HG03025 (cell line): ENCODE data around the gene ZYG11B.
"Not testable (repeated sequence)": the region's sequence is repeated elsewhere in the genome, so short reads cannot be mapped to it uniquely, and the experiment has no call there.

ENCODE experiments used
- ATAC-seq: cut with Tn5 transposase; IDR thresholded peaks from one replicate; pipeline ENCODE4 v1.9.1; 2021; ENCODE audit warnings: mild to moderate bottlenecking, moderate library complexity; ENCODE audit not compliant: unreplicated experiment, low FRiP score

ZYG11B gene

GRCh38 chr1:52706941-52707926 lies 19.0 kb upstream of the ZYG11B start:
- no peak for ATAC-seq

GRCh38 chr1:52707927-52708655 lies 18.2 kb upstream of the ZYG11B start:
- ATAC-seq = no peak

DNA sequence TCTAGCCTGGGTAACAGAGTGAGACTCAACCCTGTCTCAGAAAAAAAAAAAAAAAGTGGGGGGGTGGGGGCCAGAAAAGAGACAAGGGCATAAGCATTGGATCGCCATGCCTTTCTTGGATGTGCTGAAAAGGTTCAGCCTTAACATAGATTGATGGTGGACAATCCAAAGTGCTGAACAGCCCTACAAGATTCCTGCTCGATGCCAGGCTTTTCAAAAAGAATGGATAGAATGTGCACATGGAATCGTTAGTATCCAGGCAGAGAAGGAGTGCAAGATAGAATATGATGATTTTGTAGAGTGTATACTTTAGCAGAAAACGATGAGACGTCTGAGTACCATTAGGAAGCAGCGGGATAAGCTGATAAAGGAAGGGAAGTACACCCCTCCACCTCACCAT lies 17.2 kb upstream of the ZYG11B start:
- ATAC-seq = no peak

- ATAC-seq = no peak
These were observed 12.7 kb upstream of the ZYG11B start for GRCh38 chr1:52713590-52713989.

- ATAC-seq = not testable (repeated sequence)
These were observed 11.0 kb upstream of the ZYG11B start for GRCh38 chr1:52715296-52715695.

GRCh38 chr1:52723260-52723659 lies 3.0 kb upstream of the ZYG11B start:
- no peak for ATAC-seq

DNA sequence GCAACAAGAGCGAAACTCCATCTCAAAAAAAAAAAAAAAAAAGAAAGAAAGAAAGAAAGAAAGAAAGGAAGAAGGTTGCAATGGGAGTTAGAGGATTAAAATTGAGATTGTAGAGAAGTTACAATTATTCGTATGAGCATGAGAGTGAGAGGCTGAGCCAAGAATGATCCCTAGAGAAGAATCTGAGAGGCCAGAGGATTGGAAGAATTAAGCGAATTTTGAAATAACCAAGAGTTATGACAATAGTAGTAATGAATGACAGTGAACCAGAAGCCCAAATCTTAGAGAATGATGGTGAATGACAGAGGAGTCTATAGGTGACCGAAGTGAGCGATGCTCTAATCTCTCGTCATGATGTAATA lies 369 bp upstream of the ZYG11B start:
- no peak for ATAC-seq

DNA sequence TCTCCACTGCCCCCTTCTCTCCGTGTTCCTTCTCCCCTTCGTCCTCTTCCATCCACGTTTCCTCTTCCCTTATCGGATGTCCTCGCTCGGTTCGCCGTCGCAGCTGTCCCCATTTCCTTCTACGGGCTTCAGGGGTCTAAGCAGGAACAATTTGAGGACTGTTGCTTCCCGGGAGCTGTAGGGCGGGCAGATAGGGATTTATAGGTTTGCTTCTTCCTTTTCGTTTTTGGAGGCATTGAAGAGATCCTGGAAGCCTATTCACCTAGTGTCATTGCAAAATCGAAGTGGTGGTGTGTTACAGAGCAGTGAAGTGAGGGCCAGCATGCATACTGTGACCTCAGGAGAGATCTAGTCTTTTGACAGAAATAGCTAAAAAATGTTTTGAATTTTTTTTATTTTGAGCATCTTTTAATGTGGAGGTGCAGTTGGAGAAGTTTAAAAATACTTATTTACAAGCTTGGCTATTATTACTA lies 897 bp downstream of the ZYG11B start:
- ATAC-seq = no peak

DNA sequence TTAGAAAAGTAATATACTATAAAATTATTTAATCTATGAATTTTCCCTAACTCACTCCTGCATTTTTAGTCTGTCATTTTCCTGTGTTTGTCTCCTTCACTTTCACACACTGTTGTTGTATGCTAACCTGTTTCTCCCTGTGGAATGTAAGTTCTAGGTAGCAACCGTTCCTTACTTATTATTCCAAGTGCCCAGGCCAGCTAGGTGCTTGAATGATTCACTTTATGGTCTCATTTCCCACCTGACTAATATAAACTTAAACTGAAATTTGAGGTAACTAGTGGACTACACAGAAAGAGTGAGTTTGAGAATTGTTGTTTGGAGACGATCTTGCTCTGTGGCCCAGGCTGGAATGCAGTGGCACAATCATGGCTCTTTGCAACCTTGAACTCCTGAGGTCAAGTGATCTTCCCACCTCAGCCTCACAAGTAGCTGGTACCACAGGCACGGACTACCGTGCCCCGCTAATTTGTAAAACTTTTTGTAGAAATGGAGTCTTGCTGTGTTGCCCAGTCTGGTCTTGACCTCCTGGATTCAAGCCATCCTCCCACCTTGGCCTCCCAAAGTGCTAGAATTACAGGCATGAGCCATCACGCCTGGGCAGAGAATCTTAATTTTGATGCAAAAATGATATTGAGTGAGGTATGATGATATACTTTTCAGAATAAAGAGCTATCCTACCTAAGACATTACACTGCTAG lies 1.9 kb downstream of the ZYG11B start:
- no peak for ATAC-seq

GRCh38 chr1:52733368-52733767 lies 7.1 kb downstream of the ZYG11B start:
- no peak for ATAC-seq

GRCh38 chr1:52735371-52735770 lies 9.1 kb downstream of the ZYG11B start:
- not testable (repeated sequence) for ATAC-seq

DNA sequence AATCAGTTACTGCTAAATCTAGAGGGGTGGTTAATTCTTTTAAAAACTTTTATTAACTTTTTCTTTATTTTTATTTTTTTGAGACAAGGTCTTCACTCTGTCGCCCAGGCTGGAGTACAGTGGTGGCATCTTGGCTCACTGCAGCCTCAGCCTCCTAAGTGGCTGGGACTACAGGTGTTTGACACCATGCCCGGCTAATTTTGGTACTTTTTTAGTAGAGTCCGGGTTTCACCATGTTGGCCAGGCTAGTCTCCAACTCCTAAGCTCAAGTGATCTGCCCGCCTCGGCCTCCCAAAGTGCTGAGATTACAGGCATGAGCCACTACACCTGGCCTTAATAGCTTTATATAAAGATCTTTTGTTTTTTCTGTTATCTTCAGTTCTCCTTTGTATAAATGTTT lies 11.9 kb downstream of the ZYG11B start:
- no peak for ATAC-seq

GRCh38 chr1:52738893-52739292 lies 12.6 kb downstream of the ZYG11B start:
- no peak for ATAC-seq

DNA sequence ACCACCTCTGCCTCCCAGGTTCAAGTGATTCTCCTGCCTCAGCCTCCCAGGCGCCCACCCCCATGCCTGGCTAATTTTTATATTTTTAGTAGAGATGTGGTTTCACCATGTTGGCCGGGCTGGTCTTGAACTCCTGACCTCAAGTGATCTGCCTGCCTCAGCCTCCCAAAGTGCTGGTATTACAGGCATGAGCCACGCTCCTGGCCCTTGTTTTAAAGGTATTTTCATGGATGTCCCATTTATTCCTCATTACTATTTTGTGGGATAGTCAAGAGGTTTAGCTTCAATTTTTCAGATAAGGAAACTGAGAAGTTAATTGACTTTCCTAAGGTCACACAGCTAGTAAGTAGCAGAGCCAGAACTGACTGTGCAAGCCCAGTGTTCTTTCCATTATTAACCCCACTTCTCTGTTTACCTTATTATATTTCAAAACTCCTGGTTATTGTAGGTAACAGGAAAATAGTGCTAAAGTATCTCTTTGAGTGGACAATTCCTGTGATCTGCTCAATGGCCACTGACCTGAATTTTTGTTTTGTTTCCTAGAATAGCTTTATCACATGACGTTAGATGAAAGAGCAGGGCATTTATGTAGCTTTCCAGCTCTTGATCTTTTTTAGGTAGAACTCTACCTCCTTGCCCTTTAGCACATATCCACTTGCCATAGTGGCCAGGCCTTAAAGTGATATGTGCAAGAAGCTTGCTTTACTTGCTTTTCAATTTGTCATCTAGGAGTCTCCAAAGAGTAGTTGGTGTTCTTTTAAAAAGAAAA lies 13.6 kb downstream of the ZYG11B start:
- no peak for ATAC-seq

DNA sequence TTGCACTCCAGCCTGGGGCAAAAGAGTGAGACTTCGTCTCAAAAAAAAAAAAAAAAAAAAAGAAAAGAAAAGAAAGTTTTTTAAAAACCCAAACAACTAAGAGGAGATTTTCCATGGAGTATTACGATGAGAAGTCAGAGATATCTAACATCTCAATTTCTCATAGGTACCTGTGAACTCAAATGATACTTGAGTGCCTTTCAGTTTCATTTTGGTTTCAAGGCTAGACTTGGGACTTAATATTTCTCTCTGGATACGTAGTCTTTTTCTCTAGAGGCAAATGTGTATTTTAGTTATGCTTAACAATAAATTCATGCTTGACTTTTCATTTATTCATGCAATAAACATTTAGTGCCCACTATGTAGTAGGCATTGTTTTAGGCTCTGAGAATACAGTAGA lies 15.0 kb downstream of the ZYG11B start:
- no peak for ATAC-seq

GRCh38 chr1:52746189-52746588 lies 19.9 kb downstream of the ZYG11B start:
- ATAC-seq = no peak

GRCh38 chr1:52747450-52747849 lies 21.2 kb downstream of the ZYG11B start:
- no peak for ATAC-seq

GRCh38 chr1:52748119-52748518 lies 21.9 kb downstream of the ZYG11B start:
- ATAC-seq = no peak

DNA sequence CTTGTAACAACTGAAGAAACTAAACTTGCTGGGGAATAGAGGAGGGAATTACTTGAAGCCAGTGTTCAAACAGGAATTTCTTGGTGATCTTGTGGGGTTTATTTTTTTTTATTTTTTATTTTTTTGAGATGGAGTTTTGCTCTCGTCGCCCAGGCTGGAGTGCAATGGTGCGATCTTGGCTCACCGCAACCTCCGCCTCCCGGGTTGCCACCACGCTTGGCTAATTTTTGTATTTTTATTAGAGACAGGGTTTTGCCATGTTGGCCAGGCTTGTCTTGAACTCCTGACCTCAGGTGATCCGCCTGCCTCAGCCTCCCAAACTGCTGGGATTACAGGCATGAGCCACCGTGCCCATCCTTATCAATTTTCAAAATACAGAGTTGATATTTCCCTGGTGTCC lies 23.2 kb downstream of the ZYG11B start:
- not testable (repeated sequence) for ATAC-seq

GRCh38 chr1:52750139-52750538 lies 23.9 kb downstream of the ZYG11B start:
- not testable (repeated sequence) for ATAC-seq
